RWPE1 (cell line): ENCODE results near the gene HIRA.

Experiments
- CTCF ChIA-PET: fragments of 350-600 bp; sonication (Branson Sonifier 250); formaldehyde crosslinking; extraction: SDS; loops from one replicate; lab custom pipeline; 2021; lab: Yijun Ruan, JAX
- POLR2A ChIA-PET: fragments of 400-600 bp; formaldehyde crosslinking; extraction: SDS; loops from one replicate; lab custom pipeline; 2020; ENCODE audit warnings: antibody characterized with exemption; ENCODE audit not compliant: low non-redundant PET; lab: Yijun Ruan, JAX
- DNase-seq: peaks from one replicate; pipeline ENCODE4 v3.0.0; 2012; ENCODE audit warnings: low spot score
- H3K27ac ChIP-seq: fragments of 450-650 bp; 2 replicates; pipeline ENCODE4 v1.5.1; 2017
- CTCF ChIP-seq: fragments of 450-650 bp; conservative IDR thresholded peaks from 2 replicates; pipeline ENCODE4 v1.5.1; 2017; ENCODE audit warnings: low read depth, mild to moderate bottlenecking

HIRA gene

GRCh38 chr22:19287889-19288288, 143.6 kb downstream of the HIRA start:
- ChIA-PET POLR2A (no interaction called here), CTCF (no interaction called here)
- DNase-seq: no peak
- H3K27ac ChIP-seq: peak overlapping the region; percentile 89
- TF ChIP-seq CTCF: no peak

- POLR2A ChIA-PET: no interaction called here
- no peak for TF ChIP-seq CTCF
- CTCF ChIA-PET: interaction anchor here (0.6 to 0.9 kb wide), 2 partner anchors 8 to 14 kb away, joined by 3 read pairs; no protein-coding TSS in a partner anchor
- DNase-seq: peak; percentile 79
- H3K27ac ChIP-seq: peak overlapping the region; percentile 89
Observed at GRCh38 chr22:19287076-19287707, 144.3 kb downstream of the HIRA start.

GRCh38 chr22:19285831-19286230, 145.7 kb downstream of the HIRA start:
- CTCF ChIA-PET: no interaction called here
- DNase-seq: no peak
- no peak overlapping the region for H3K27ac ChIP-seq
- TF ChIP-seq CTCF: no peak
- POLR2A ChIA-PET: no interaction called here
